ENCODE data around the gene RUFY4.

RUFY4 gene

GRCh38 chr2:218051903-218052302, 17.1 kb upstream of the RUFY4 start:
- Histone ChIP-seq H3K9ac (ENCODE audit: low read length) (no peak overlapping the region), H3F3A (ENCODE audit: insufficient read depth, low read length) (no peaks in the 10 kb centered on the region), H3K36me3 (ENCODE audit: insufficient read depth, low read length) (no peaks in the 10 kb centered on the region), H3K4me2 (ENCODE audit: low read length) (no peak overlapping the region), H3K4me3 (ENCODE audit: low read depth, low read length, poor library complexity, severe bottlenecking) (no peak overlapping the region), H3K9me3 (ENCODE audit: low read length) (no peaks in the 10 kb centered on the region), H4K20me1 (ENCODE audit: insufficient read depth, low read length) (no peaks in the 10 kb centered on the region), H3K9me2 (ENCODE audit: low read depth, low read length) (no peaks in the 10 kb centered on the region; the same call in 1 of the 2 replicates), H2AFZ (ENCODE audit: low read length) (no peak overlapping the region), H3K4me1 (ENCODE audit: insufficient read depth, low read length, severe bottlenecking) (no peaks in the 10 kb centered on the region), H3K27ac (ENCODE audit: low read depth, low read length, poor library complexity, severe bottlenecking) (no peak overlapping the region), H3K27me3 (ENCODE audit: insufficient read depth, low read length) (no peaks in the 10 kb centered on the region; the same call in 1 of the 2 replicates), H3K79me2 (ENCODE audit: insufficient read depth, low read length) (no peaks in the 10 kb centered on the region)
- TF ChIP-seq CTCF (IDR thresholded peaks at IDR 0.05; ENCODE audit: low read length): no peak
- TF ChIP-seq EZH2 (IDR thresholded peaks at IDR 0.05; ENCODE audit: borderline replicate concordance, low read length): no peak

- Histone ChIP-seq H3K9ac (ENCODE audit: low read length) (no peak overlapping the region), H2AFZ (ENCODE audit: low read length) (no peak overlapping the region), H3K79me2 (ENCODE audit: insufficient read depth, low read length) (no peaks in the 10 kb centered on the region), H3F3A (ENCODE audit: insufficient read depth, low read length) (no peaks in the 10 kb centered on the region), H3K36me3 (ENCODE audit: insufficient read depth, low read length) (no peaks in the 10 kb centered on the region), H3K4me1 (ENCODE audit: insufficient read depth, low read length, severe bottlenecking) (no peaks in the 10 kb centered on the region), H3K4me3 (ENCODE audit: low read depth, low read length, poor library complexity, severe bottlenecking) (no peak overlapping the region), H3K4me2 (ENCODE audit: low read length) (no peak overlapping the region), H4K20me1 (ENCODE audit: insufficient read depth, low read length) (no peaks in the 10 kb centered on the region), H3K27me3 (ENCODE audit: insufficient read depth, low read length) (no peaks in the 10 kb centered on the region), H3K27ac (ENCODE audit: low read depth, low read length, poor library complexity, severe bottlenecking) (no peak overlapping the region), H3K9me3 (ENCODE audit: low read length) (no peaks in the 10 kb centered on the region), H3K9me2 (ENCODE audit: low read depth, low read length) (no peaks in the 10 kb centered on the region)
- TF ChIP-seq CTCF (IDR thresholded peaks at IDR 0.05; ENCODE audit: low read length) (no peak), EZH2 (IDR thresholded peaks at IDR 0.05; ENCODE audit: borderline replicate concordance, low read length) (no peak)
These were observed 9.8 kb upstream of the RUFY4 start for GRCh38 chr2:218059289-218059688.

- Histone ChIP-seq H3K27ac (ENCODE audit: low read depth, low read length, poor library complexity, severe bottlenecking) (no peak overlapping the region), H3K36me3 (ENCODE audit: insufficient read depth, low read length) (no peaks in the 10 kb centered on the region), H2AFZ (ENCODE audit: low read length) (no peak overlapping the region), H3K4me1 (ENCODE audit: insufficient read depth, low read length, severe bottlenecking) (no peaks in the 10 kb centered on the region), H4K20me1 (ENCODE audit: insufficient read depth, low read length) (no peaks in the 10 kb centered on the region), H3K27me3 (ENCODE audit: insufficient read depth, low read length) (no peaks in the 10 kb centered on the region), H3K79me2 (ENCODE audit: insufficient read depth, low read length) (no peaks in the 10 kb centered on the region), H3K9ac (ENCODE audit: low read length) (no peak overlapping the region), H3K4me2 (ENCODE audit: low read length) (no peak overlapping the region), H3K4me3 (ENCODE audit: low read depth, low read length, poor library complexity, severe bottlenecking) (no peak overlapping the region), H3F3A (ENCODE audit: insufficient read depth, low read length) (no peaks in the 10 kb centered on the region), H3K9me3 (ENCODE audit: low read length) (no peaks in the 10 kb centered on the region), H3K9me2 (ENCODE audit: low read depth, low read length) (no peaks in the 10 kb centered on the region)
- no peak for TF ChIP-seq CTCF (IDR thresholded peaks at IDR 0.05; ENCODE audit: low read length)
- no peak for TF ChIP-seq EZH2 (IDR thresholded peaks at IDR 0.05; ENCODE audit: borderline replicate concordance, low read length)
These were observed 8.9 kb upstream of the RUFY4 start for GRCh38 chr2:218060118-218060517.

Data from OCI-LY1 (cell line).